ENCODE measurements around the gene ARL4A. TPM values are rescaled to one million over a fixed set of nuclear protein-coding genes. Genes with fewer than 3 reads are reported as not detected.
"Not testable (repeated sequence)": the region's sequence is repeated elsewhere in the genome, so short reads cannot be mapped to it uniquely, and the experiment has no call there.

ARL4A gene
- total RNA-seq, 2 experiments from 2014 or later = 10.8 to 11.3 TPM

- Mint-ChIP-seq H3K4me3 (no peak overlapping the region), H3K27me3 (no peaks in the 10 kb centered on the region), H3K4me1 (ENCODE audit: low read depth) (peaks cover 5% of the 10 kb centered on the region), H3K36me3 (ENCODE audit: low read depth) (no peaks in the 10 kb centered on the region), H3K27ac (no peak overlapping the region), H3K9me3 (no peaks in the 10 kb centered on the region)
- CTCF ChIA-PET = no interaction called here
- ATAC-seq (no peak), DNase-seq (no peak)
- intact Hi-C loops (cut with micrococcal nuclease) = no loop called here
- POLR2A ChIA-PET = no interaction called here
- TF ChIP-seq CTCF (IDR thresholded peaks at IDR 0.05) = no peak
These were observed 17.3 kb upstream of the ARL4A start for GRCh38 chr7:12670000-12670729.

- intact Hi-C loops (cut with micrococcal nuclease) = no loop called here
These were observed 16.5 kb upstream of the ARL4A start for GRCh38 chr7:12670743-12671520.

GRCh38 chr7:12673436-12673835, 14.0 kb upstream of the ARL4A start:
- CTCF ChIA-PET; H3K4me3 Mint-ChIP-seq; POLR2A ChIA-PET; ATAC-seq; H3K4me1 Mint-ChIP-seq (ENCODE audit: low read depth); intact Hi-C loops (cut with micrococcal nuclease); H3K9me3 Mint-ChIP-seq; H3K27me3 Mint-ChIP-seq; H3K27ac Mint-ChIP-seq; DNase-seq; H3K36me3 Mint-ChIP-seq (ENCODE audit: low read depth): not testable (repeated sequence)

More at GRCh38 chr7:12670743-12671520, 16.5 kb upstream of the ARL4A start:
- Mint-ChIP-seq H3K27me3 (no peaks in the 10 kb centered on the region), H3K4me1 (ENCODE audit: low read depth) (peaks cover 7% of the 10 kb centered on the region), H3K36me3 (ENCODE audit: low read depth) (no peaks in the 10 kb centered on the region), H3K9me3 (no peaks in the 10 kb centered on the region), H3K4me3 (no peak overlapping the region), H3K27ac (no peak overlapping the region)
- ChIA-PET POLR2A (no interaction called here), CTCF (no interaction called here)
- ATAC-seq (no peak), DNase-seq (no peak)
- TF ChIP-seq CTCF (IDR thresholded peaks at IDR 0.05) = no peak

- H3K9me3 Mint-ChIP-seq = no peaks in the 10 kb centered on the region
- ChIA-PET POLR2A (no interaction called here), CTCF (interaction anchor here (0.8 to 2.2 kb wide), 6 partner anchors 11 to 588 kb away, joined by 3 to 7 read pairs (median 3); no protein-coding TSS in a partner anchor)
- ATAC-seq (no peak), DNase-seq (no peak)
- no peaks in the 10 kb centered on the region for H3K36me3 Mint-ChIP-seq (ENCODE audit: low read depth)
- no peak for TF ChIP-seq CTCF (IDR thresholded peaks at IDR 0.05)
- intact Hi-C loops (cut with micrococcal nuclease) = no loop called here
- H3K27me3 Mint-ChIP-seq = no peaks in the 10 kb centered on the region
- H3K27ac Mint-ChIP-seq = no peak overlapping the region
- peaks cover 7% of the 10 kb centered on the region for H3K4me1 Mint-ChIP-seq (ENCODE audit: low read depth)
- no peak overlapping the region for H3K4me3 Mint-ChIP-seq
These were observed 13.4 kb upstream of the ARL4A start for GRCh38 chr7:12674053-12674452.

GRCh38 chr7:12674861-12675260, 12.6 kb upstream of the ARL4A start:
- DNase-seq (peak; percentile 52), ATAC-seq (peak; percentile 65)
- Mint-ChIP-seq H3K9me3 (no peaks in the 10 kb centered on the region), H3K36me3 (ENCODE audit: low read depth) (no peaks in the 10 kb centered on the region), H3K27ac (no peak overlapping the region), H3K4me3 (no peak overlapping the region), H3K27me3 (no peaks in the 10 kb centered on the region), H3K4me1 (ENCODE audit: low read depth) (peaks cover 7% of the 10 kb centered on the region)
- intact Hi-C loops (cut with micrococcal nuclease) = no loop called here
- TF ChIP-seq CTCF (IDR thresholded peaks at IDR 0.05) = peak; percentile 60
- ChIA-PET CTCF (interaction anchor here (0.8 to 2.2 kb wide), 9 partner anchors 10 to 587 kb away, joined by 3 to 7 read pairs (median 3); no protein-coding TSS in a partner anchor), POLR2A (no interaction called here)
